Colon (tissue), 2 donors: Measurements from ENCODE around the gene MAN1A1.
A peak's percentile ranks its signal among the peaks of the same experiment; 100 is the strongest.
"Not testable (repeated sequence)": the region's sequence is repeated elsewhere in the genome, so short reads cannot be mapped to it uniquely, and the experiment has no call there.

Source experiments
- FAIRE-seq: peaks from 2 replicates; lab custom pipeline; 2012; peaks lifted over from hg19 to GRCh38; lab: Jason Lieb, UNC
- donor health status: control.
- donor health status: control.

The MAN1A1 gene

DNA sequence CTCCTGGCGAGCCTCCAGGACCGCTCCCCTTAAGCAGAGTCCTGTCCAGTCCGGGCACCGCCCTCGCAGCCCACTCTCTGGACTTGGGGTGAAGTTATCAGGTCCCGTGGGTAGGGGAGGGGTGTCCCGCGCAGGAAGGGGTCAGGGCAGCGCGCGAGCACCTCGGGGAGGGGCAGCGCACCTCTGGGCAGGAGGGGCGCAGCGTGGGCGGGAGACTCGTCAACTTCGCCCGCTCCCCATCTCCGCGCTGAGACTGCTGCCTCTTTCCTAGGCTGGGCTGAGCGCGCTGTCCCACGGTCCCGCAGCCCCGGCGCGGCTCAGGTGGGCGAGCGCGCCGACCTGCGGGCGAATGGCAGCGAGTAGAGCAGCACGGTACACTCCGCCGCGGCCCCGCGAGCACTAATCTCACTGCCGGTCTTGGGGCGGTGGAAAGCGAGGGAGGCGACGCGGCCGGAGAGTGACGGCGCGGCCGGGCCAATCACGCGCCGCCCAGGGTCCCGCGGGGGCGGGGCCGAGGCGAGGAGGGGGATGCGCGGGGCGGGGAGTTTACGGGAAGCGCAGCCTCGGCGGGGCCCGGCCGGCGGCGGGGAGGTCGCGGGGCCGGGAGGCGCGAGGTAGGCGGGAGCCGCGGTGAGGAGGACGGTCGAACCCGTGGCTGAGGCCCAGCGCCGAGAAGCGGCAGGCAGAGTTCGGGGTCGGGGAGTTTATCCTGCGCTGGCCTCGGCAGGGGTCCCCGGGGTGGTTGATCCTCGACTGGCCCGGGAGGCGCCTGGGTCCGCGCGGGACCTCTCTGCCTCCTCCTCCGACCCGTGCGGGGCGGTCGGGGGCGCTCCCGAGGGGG, at the start of gene MAN1A1:
Gene MAN1A1 (minus strand): TSS at position 401 of the 841 bp plus-strand sequence. CDS start 696 bp downstream, outside the sequence.
- FAIRE-seq, result no peak

DNA sequence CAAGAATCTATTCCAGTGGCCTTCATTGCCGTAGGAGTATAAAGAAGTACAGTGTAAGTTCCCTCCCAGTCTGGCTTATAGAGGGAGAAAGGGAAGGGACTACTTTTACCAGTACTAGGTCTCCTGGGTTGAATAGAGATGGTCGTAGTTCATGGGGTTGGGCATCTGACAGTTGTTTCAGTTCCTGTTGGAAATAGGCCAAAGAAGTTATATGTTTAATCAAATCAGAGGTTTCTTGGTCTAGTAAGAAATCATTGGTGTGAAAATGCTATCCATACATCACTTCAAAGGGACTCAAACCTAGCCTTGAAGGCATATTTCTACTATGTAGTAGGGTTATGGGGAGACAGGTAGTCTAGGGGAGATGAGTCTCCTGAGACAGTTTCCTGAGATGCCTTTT, 45.6 kb upstream of the MAN1A1 start:
- FAIRE-seq, result no peak

DNA sequence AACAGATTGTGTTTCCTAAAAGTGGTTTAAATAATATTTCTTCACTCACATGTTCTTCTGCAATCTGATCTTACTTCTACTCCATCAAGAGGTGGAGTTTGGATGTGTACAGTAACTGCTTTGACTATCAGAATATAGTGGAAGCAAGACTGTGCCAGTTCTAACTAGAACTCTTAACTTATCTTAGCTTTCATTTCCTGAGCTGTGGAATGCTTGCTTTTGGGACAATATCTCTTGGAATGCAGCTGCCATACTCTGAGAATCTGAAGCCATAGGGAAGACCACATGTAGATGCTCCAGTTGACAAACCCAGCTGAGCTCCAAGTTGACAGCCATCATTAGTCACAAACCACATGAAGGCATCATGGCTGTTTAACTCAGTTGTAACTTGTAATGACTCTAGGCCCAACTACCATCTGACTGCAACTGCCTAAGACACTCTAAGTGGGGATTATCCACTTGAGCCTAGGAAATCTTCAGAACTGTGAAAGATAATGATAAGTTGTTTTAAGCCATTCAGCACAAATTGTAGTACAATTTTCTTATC, 40.8 kb upstream of the MAN1A1 start:
- FAIRE-seq, result no peak

DNA sequence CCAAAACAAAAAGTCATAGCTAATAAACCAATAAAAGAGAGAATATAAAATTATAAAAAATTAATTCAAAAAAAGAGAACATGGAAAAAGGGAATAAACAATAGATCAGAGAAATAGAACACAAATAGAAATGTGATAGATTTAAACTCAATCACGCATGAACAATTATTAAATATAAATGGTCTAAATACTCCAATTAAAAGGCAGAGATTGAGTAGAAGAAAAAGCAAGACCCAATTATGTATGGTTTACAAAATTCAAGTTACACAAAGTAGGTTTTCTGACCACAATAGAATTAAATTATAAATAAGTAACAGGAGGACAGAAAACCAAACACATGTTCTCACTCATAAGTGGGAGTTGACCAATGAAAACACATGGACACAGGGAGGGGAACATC, 36.4 kb upstream of the MAN1A1 start:
- FAIRE-seq, result no peak

DNA sequence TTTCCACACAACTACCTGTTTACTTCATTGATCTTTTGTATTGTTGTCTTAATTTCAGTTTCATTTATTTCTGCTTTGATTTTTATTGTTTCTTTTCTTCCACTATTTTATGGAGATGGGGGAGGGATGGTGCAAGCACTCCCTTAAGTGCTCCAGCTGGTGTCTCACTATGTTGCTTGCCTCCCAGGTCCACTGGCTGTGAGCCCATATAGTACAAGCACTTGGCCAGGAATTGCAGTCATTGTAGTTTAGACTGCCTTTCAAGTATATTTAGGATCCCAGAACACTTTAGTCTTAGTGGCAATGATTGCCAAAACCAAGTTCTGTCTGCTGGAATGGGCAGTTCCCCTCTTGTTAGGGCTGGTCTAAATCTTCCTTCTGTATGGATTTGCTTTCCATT, 34.9 kb upstream of the MAN1A1 start:
- no peak for FAIRE-seq

DNA sequence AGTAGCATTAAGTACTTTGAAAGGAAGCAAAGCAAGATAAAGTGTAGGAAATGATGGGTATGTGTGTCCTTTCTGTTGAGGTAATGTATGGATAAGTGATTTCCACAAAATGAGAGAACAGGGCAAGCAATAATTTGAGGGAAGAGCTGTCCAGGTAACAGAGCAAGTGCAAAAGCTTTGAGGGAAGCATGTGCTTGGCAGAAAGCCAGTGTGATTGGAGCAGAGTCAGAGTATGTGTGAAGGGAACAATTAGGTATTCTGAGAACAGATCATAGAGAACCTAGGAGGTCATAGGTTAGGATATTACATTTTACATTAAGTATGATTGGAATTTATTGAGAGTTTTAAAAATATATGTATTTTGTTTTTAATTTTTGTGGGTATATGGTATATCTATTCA, 30.2 kb upstream of the MAN1A1 start:
- no peak for FAIRE-seq

DNA sequence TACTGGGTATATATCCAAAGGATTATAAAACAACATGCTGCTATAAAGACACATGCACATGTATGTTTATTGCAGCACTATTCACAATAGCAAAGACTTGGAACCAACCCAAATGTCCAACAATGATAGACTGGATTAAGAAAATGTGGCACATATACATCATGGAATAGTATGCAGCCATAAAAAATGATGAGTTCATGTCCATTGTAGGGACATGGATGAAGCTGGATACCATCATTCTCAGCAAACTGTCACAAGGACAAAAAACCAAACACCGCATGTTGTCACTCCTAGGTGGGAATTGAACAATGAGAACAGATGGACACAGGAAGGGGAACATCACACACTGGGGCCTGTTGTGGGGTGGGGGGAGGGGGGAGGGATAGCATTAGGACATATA, 27.5 kb upstream of the MAN1A1 start:
- FAIRE-seq, result not testable (repeated sequence)

DNA sequence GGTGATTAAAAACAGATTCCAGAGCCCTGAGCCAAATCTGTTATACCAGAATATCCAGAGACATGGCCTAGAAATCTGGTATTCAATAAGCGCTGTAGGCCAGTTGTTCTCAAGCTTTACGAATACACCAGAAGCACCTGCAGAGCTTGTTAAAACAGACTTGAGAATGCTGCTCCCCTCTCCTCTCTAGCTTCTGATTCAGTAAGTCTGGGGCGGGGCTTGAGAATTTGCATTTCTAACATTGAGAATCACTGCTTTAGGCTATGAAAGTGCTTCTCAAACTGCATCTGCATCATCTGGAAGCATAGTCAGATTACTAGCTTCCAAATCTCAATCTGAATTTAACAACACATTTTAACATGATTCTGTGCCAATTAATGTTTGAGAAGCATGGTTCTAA, 20.5 kb upstream of the MAN1A1 start:
- FAIRE-seq, result no peak

DNA sequence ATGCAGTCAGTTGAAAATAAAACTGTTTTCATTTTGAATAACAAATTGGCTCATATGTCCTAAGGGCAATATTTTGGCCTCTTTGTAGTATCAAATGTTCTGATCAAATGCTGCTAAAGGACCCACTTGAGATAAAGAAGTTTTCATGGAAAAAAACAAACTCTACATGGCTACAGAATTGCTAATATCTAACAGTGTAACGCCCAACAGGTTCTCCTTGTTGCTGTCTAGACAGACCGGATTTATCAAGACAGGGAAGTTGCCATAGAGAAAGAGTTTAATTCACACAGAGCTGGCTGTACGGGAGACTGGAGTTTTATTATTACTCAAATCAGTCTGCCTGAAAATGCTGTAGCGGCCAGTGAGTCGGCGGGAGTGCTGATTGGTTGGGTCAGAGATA, 19.4 kb upstream of the MAN1A1 start:
- no peak for FAIRE-seq

DNA sequence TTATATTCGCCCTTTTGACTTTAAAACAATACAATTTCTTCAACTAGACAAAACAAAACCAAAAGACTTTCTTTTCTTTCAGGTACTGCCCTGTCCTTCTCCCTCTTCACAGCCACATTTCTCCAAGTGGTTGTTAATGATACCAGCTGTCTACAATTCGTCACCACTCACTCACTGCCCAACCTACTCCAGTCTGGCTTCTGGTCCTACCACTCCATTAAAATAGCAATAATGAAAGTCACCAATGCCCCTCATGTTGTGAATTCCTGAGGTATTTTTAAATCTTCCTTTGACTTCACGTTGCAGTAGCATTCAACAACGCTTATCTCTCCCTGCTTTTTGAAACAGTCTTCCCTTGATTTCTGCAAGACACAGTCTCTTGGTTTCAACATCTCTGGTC, 11.6 kb upstream of the MAN1A1 start:
- FAIRE-seq, result no peak

DNA sequence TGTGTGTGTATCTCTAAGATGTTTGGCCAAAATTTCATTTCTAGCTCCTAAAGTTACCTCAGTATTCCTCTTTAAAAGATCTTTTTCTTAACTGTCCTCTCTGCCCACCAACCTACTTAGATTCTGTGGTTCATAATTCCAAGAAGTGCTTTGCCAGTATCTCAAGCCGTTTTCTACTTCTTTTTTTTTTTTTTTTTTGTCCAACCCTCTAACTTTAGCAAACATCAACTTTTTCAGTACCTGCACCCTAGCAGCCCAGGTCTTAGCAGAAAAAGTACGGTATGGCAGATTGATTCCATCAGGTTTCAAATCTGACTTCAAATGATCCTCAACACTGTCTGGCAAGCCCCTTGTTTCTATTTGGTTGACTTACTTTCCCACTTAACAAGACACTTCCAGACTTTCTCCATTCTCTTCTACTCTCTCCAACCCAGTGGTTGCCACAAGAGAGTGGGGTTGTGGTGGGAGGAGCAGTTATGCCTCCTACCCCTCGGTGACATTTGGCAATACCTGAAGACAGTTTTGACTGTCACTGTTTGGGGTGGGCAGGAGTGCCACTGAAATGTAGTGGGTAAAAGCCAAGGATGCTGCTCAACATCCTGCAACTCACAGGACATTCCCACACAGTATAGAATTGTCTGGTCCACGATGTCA, 10.8 kb upstream of the MAN1A1 start:
- FAIRE-seq, result no peak

DNA sequence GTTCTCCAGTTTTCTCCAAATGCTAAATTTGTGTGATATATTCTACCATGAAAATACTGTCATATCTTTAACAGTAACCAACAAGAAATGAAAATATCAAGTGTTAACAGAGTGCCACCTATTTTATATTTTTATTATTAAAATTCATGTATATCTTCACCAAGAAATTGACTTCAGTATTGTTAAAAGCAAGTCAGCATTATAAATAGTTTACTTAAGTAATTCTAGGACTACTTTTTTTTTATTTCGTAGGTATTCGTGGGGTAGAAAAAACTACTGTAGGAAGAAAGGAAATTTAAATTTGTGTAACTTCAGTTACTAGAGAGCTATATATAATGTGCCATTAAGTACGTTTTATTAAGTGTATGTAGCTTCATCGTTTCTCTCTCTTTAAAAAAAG, 6.3 kb upstream of the MAN1A1 start:
- FAIRE-seq, result peak; percentile 18

DNA sequence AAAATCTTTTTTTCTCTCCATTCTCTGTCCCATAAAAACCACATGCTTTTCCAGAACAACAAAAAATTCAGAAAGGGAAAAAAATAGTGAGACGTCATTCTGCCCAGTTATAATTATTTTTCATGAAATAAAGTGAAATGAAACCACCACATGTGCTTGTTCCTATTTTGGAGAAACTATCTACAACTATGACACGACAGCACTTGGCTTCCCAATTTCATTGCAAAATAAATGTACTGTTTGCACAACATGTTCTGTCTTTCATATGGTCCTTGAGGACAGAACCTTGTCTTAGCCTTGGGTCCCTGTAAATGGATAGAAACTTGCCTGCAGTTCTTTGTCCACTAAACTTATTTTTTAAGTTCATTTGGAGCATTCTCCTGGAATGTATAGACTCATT, 5.6 kb upstream of the MAN1A1 start:
- no peak for FAIRE-seq

DNA sequence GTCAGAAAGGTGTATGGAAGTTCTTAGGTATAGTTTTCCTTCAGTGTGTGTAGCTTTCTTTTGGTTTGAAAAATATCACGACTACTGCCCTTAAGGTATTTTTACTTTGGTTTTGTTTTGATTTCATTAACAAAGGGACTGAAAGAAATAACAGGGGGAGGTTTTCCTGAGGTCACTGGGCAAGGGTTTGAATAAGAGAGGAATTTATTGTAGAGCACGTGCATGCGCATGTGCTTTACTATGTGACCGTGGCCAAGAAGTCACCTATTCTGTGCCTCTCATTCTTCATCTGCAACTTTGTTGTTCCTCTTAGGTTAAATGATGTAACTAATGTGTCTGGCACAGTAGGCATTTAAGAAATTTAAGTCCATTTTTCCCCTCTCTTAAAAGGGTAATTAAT, 4.1 kb upstream of the MAN1A1 start:
- no peak for FAIRE-seq

DNA sequence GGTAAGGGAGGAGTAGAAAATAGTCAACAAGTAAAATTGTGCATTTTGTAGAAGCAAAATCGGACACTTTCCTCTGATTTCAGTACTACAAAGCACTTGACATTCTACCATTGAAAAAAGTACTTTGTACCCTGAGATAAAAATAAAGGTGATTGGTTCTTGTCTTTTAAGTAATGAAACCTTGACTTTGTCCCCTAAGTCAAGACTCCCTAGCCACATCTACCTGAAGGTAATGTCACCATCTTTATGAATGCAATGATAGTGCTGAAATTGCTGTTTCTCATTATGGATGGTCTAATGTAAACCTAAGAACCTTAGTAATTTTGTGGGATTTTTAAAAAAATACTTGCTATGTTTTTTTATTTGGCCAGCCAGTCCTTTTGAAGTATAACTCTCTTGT, 2.4 kb upstream of the MAN1A1 start:
- FAIRE-seq, result peak; percentile 10

DNA sequence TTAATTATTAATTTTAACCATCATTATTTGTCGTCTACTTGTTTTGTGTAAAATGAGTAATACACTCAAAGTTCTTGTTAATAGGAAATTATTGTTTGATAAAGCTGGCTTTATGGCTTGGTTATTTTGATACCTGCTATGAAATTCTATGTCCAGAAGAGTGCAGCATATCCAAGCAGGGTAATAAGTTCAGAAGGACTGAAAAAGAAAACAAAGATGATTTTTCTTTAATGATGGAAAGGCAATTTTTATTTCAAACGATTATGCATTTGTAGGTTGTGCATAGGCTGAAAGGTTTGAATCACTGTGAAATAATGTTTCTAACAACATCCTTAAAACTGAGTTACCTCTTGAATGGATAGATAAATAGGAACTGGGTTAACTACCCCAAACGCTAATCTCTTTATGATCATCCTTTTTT, 1.4 kb upstream of the MAN1A1 start:
- FAIRE-seq, result peak; percentile 85

DNA sequence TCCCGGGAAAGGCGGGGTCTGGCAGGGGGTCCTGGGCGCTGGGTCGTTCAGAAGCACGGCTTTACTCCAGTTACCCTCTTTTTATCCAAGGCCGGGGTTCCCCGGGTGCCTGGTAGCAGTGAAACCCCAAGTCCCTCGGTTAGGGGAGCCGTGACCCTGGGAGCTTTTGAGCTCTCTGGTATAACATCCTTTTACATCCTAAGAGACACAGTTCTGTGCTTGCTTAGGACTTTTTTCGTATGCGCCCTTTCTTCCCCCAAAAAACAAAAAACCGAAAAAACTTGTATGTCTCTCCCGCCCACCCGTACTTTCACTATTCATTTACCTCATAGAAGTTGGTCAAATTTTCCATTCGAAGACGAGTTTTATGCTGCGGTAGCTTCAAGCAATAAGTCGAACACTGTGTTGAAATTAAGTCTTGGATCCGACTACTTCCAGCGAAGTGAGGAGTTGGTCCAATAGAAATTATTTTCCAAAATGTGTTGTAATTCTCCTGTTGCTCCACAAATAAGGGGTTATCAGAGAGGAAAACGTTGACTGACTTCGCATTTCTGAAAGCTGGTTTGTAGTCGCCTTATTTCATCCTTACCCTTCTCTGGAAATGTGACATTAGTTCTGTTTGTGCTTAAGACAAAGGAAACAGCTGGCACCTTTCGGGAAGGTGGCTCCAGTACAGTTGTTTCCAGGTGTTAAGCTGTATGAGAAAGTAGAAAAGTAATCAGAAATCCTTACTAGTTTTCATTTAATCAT, 816 bp upstream of the MAN1A1 start:
- FAIRE-seq, result no peak

DNA sequence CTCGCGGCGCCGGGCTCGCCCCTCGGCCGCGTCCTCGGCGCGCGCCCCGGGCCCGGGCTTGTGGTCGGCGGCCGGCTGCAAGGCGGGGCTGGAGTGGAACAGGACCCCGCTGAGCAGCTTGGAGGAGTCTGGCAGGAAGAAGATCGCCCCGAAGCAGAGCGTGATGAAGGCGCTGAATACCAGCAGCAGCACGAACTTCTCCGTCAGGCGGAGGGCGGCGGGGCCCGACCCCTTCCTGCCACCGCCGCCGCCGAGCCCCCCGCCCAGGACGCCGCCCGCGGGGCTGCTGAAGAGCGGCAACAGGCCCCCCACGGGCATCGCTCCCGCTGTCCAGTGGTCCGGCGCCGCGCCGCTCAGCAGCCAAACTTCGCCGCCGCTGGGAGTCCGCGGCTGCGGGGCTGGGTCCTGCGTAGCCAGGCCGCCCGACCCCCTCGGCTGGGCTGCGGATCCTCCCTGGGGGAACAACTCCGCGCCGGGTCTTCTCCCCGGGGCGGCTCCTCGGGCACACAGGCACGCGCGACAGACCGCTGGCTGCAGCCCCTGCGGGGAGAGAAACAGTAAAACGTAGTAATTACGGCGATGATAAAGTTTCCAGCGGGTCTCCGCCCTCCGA, 707 bp downstream of the MAN1A1 start:
- no peak for FAIRE-seq

DNA sequence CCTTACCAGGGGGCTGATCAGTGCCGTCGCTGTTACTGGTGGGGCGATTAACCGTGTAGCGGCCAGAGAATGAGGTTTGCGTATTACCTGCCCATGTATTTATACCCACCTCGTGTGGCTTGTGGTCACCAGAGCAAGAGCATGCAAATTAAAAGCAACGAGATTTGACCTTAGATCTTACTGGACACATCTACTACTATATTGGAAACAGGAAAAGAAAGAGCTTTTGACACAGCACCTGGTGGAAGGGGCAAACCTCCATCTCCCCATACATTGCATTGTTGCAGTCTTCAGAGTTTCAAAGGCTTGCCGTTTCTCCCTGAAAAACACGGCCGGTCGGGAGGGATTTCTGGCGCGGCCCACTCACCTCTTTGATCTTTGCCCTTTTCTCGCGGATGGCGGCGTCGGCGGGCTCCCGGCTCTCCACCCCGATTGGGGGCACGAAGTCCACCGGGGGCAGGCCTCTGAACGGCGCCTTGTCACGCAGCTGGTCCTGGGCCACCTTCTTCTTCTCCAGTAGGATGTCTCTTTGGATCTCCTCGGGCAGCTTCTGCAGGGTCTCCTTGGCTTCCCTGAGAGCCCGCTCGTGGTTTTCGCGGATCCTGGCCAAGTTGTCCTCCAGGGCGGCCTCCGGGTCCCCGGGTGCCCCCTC, 1.3 kb downstream of the MAN1A1 start:
- no peak for FAIRE-seq

DNA sequence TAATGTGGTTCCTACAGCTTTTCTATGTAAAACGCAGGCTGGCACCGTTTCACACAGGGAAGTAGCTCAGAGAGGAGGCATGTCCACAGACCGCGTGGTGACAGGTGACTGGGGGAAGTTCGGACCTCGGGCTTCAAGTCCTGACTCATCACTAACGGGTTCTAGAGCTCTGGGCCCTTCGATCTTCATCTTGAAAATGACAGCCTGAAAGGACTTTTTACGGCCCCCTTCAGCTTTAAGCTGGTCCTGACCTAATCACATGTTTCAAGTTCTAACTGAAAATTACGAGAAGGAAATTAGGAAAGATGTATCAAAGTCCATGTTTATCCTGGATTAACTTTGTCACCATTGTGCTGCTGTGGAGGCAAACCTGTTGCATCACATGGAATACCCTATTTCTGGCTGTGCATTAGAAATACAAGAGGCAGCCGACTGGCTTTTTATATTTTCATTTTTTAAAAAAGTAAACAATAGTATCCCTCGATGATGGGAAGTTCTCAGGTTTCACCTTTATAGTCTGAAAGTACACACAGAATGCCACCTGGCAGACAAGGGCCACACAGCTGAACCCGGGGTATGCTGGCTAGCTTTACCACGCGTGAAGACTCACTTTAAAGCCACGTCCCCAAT, 2.0 kb downstream of the MAN1A1 start:
- no peak for FAIRE-seq

DNA sequence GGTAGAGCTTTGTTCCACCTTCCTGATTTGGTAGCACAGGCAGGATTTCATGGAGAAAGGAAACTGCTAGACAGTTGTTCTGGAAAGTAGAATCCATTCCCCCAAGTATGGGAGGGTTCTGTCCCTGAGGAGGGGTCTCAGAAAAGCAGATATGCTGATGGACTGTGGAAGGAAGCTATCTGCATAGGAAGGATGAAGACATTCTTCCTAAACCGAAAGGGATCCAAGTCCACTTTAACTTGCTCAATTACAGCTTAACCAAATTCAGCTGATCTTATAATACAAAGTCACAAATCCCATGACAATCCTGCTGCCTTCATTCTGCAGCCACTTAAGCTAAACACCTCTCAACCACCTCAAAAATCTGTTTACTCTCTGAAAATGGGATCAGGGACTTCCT, 2.6 kb downstream of the MAN1A1 start:
- FAIRE-seq, result no peak
